ENCODE results near the gene FANCE. TPM values are rescaled to one million over a fixed set of nuclear protein-coding genes. Genes with fewer than 3 reads are reported as not detected.
"Not testable (repeated sequence)": the region's sequence is repeated elsewhere in the genome, so short reads cannot be mapped to it uniquely, and the experiment has no call there.

Gene FANCE
- polyA plus RNA-seq, 4 donors: 7.1 to 12.5 (median 9.7) TPM

- DNase-seq (ENCODE audit: low read depth in 4 of 4, low spot score in 3 of 4): no peak
Observed at GRCh38 chr6:35432291-35432690, 19.8 kb upstream of the FANCE start.

- not testable (repeated sequence) for DNase-seq (ENCODE audit: low read depth in 4 of 4, low spot score in 3 of 4)
Observed at GRCh38 chr6:35432702-35433101, 19.4 kb upstream of the FANCE start.

DNA sequence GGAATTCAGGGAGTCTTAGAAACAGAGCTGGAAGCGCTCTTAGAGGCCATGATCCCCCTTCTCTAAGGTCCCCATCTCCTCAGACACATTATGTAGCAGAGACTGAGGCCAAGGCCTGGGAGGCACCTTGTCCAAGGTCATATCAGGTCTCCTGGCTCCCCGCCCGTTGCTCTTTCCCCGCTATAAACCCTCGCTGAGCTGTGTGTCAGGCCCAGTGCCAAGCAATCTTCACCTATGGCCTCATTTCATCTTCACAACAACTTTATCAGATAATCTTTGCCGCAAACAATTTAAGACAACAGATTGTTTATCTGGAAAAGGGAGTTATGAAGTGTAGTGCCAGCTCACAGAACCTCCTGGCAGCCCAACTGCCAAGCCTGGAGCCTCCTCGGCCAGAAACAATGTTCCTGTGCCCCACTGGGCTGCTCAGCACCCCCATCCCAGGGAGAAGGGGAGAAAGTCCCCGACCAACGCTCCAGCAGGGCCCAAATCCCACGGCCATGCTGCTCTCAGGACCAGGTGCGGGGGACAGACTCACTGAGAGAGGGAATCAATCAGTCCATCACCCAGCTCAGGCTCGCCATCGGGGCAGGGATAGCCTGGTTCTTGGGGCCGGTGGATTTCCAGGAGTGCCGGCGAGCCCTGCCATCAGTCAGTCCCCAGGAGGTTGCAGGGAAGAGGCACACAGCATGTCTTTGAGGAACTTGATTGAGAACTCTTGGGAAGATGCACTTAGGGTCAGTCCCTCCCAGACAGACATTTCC is 16.9 kb upstream of the FANCE start:
- DNase-seq (ENCODE audit: low read depth in 4 of 4, low spot score in 3 of 4): no peak

DNA sequence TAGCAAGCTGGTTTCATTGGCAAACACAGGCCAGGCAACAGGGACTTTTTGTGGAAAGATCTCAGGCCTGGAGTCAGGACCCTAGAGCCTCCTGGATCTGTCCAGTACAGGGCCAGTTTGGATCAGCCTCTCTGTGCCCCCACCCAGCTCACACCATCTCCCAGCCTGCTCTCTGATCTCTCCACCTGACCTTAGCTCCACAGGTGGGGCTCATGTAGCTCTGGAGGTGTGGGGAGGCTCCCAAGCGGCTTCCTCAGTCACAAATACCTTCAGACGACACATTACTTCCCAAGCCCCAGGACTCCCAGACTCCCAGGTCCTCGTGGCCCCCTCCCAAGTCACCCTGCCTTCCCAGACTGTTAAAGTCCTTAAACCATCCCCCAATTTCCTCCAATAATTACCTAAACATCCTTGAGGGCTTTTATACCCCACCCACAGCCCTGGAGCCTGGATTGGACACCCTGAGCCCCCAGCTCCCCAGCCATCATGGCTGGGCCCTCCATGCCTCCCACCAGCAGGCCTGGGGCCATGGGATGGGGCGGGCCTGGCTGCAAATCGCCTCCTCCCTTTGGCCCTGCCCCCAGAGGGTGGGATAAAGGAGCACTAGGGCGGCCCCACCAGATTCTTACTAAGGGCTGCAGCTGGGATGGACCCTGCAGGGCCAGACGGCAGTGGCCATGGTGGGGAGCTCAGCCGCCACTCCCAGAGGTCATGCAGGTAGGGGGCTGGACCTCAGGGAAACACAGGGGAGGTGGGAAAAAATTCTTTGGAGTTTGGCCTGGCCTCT is 15.9 kb upstream of the FANCE start:
- DNase-seq (ENCODE audit: low read depth in 4 of 4, low spot score in 3 of 4): no peak

- DNase-seq (ENCODE audit: low read depth in 4 of 4, low spot score in 3 of 4): not testable (repeated sequence)
Observed at GRCh38 chr6:35438378-35439065, 13.6 kb upstream of the FANCE start.

GRCh38 chr6:35439308-35439707 is 12.8 kb upstream of the FANCE start:
- DNase-seq (ENCODE audit: low read depth in 4 of 4, low spot score in 3 of 4): no peak

- DNase-seq (ENCODE audit: low read depth in 4 of 4, low spot score in 3 of 4): no peak
Observed at GRCh38 chr6:35441205-35441604, 10.9 kb upstream of the FANCE start.

DNA sequence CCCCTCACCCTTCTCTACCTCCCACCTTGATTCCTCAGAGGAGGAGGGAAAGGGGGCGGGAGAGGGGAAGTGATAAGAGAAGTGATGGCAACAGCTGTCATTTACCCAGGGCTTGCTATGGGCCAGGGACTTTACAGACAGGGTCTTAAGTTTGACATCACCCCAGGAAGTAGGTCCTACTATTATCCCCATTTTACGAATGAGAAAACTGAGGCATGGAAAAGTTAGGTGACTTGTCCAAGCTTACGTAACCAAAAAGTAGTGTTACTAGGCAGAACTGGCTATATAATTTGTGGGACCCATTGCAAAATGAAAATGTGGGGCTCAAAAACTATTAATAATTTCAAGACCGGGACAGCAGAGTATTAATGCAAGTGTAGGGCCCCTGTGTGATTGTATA is 10.5 kb upstream of the FANCE start:
- no peak for DNase-seq (ENCODE audit: low read depth in 4 of 4, low spot score in 3 of 4)

DNA sequence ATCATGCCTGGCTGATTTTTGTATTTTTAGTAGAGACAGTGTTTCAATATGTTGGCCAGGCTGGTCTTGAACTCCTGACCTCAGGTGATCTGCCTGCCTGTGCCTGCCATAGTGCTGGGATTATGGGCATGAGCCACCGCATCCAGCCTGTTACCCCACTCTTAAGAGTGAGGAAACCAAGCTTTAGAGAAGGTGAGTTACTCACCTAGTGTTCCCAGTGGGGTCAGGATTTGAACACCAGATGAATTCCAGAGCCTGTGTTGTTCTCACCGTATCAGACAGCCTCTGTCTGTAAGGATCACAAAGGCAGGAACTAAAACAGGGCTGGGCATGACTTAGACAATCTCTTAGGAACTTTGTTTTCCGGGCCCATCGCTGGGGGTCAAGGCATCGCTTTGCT is 9.4 kb upstream of the FANCE start:
- DNase-seq (ENCODE audit: low read depth in 4 of 4, low spot score in 3 of 4): no peak

DNA sequence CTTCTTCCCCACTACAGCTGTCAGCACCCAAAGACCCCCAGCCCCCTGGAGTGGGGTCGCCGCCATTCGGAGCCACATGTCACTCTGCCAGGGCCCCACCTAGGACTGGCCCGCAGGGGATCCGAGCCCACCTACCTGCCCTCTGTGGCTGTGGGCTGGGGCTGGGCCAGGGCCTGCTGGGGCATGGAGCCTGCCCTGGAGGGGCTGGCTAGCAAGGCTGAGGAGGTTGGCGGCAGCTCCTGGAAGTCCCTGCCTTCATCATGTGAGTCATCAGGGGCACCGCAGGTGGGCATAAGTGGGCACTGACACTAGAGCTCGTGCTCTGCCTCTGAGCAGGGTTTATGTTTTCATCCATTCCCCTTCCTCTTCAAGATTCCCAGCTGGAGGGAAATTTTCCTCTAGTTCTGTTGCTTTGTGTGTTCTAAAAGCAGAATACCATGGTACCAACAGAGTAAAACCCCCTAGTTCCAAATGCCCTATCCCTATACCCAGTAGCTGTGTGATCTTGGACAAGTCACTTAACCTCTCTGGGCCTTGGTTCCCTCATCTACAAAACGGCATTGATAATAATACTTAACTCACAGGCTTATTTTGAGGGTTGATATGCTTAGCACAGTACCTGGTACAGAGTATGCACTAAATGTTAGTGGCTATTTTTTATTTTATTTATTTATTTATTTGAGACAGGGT is 8.7 kb upstream of the FANCE start:
- no peak for DNase-seq (ENCODE audit: low read depth in 4 of 4, low spot score in 3 of 4)

- no peak for DNase-seq (ENCODE audit: low read depth in 4 of 4, low spot score in 3 of 4)
Observed at GRCh38 chr6:35445691-35446090, 6.4 kb upstream of the FANCE start.

- DNase-seq (ENCODE audit: low read depth in 4 of 4, low spot score in 3 of 4): no peak
Observed at GRCh38 chr6:35448191-35448590, 3.9 kb upstream of the FANCE start.

GRCh38 chr6:35449287-35449881 is 2.8 kb upstream of the FANCE start:
- DNase-seq (ENCODE audit: low read depth in 4 of 4, low spot score in 3 of 4): peak in 2 of 4 donors; percentile 52 to 57

GRCh38 chr6:35451354-35452182 is 570 bp upstream of the FANCE start:
- no peak for DNase-seq (ENCODE audit: low read depth in 4 of 4, low spot score in 3 of 4)

DNA sequence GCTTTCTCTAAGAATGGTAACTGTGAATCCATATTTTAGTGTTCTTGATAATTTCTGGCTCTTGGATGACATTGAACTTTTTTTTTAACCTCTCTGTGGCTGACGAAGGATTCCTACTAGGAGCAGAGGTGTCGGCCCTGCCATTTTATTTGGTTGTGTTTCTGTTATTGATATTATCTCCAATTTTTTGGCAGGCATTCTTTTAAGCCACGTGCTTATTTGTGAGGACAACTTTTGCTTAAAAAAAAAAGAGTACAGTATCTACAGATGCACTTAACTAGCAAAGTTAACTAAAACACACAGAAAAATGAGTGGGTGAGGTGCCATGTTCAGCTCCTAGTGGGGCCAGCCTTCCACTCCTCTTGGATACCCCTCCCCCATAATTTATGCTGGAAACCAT is 1.1 kb downstream of the FANCE start:
- no peak for DNase-seq (ENCODE audit: low read depth in 4 of 4, low spot score in 3 of 4)

DNA sequence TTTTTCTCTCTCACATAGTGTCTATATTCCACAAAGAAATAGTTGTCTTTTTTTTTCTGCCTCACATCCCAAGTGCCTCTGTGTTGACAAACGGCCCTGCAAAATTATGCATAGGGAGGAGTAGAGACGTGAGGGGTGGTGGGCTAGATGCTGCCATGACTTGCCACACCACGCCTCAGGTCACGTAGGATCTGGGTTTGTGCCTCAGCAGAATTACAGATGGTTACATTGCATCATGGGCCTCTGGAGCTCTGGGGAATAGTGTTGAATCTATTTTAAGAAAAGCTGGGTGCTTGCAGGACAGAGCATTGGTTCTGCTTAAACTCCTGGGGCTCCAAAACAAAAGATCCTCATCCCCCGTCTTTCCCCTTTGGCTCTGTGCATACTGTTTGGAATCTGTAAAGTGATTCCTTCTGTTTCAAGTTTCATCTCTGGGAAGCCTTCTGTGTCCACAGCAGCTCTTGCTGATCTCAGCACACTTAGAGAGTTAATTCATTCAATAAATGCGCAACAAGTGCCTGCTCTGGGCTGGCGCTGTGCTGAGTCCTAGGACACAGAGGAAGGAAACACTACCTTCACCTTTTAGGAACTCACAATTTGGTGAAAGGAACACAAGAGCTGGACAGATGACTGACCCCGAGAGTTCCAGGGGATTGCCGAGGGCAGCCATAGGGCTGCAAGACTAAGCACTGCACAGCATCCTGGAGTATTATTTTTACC is 2.4 kb downstream of the FANCE start:
- DNase-seq (ENCODE audit: low read depth in 4 of 4, low spot score in 3 of 4): no peak

DNA sequence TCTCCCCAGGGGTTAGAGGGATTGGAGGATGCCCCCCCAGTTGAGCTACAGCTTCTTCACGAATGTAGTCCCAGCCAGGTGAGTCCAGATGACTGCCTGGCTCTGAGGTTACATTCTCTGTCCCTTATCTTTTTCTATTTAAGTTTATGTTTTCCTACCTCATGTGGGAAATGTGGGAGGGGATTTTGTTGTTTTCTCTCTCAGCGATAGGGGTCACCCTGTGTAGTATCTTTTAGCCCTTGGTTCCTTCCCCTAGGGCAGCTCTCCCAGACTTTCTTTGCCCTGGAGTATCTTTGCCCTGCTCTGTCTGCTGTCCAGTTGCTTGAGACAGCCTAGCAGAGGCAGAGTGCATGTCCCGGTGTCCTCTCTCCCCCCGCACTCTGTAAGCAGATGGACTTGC is 5.8 kb downstream of the FANCE start:
- DNase-seq (ENCODE audit: low read depth in 4 of 4, low spot score in 3 of 4): no peak

GRCh38 chr6:35461270-35461669 is 9.1 kb downstream of the FANCE start:
- no peak for DNase-seq (ENCODE audit: low read depth in 4 of 4, low spot score in 3 of 4)

- DNase-seq (ENCODE audit: low read depth in 4 of 4, low spot score in 3 of 4): no peak
Observed at GRCh38 chr6:35463292-35463691, 11.2 kb downstream of the FANCE start.
